Suppressor macrophage treated with lipopolysaccharide for 1 hour (primary cell): ENCODE measurements around the gene SEC31B.

ENCODE experiments used
- DNase-seq, 3 donors: peaks; one replicate each; pipeline ENCODE4 v3.0.0-alpha.2; 2020 to 2022

The SEC31B gene

GRCh38 chr10:100490531-100490930, 29.1 kb downstream of the SEC31B start:
- no peak for DNase-seq

- DNase-seq: peak; percentile 41 to 70 (median 58)
Measured at GRCh38 chr10:100489396-100489795, 30.3 kb downstream of the SEC31B start.

GRCh38 chr10:100487529-100487928, 32.1 kb downstream of the SEC31B start:
- no peak for DNase-seq

GRCh38 chr10:100485801-100486495, 33.7 kb downstream of the SEC31B start:
- no peak for DNase-seq

- DNase-seq: no peak
Measured at GRCh38 chr10:100485366-100485765, 34.3 kb downstream of the SEC31B start.

GRCh38 chr10:100483876-100484666, 35.6 kb downstream of the SEC31B start:
- DNase-seq: no peak

- no peak for DNase-seq
Measured at GRCh38 chr10:100482834-100483185, 36.9 kb downstream of the SEC31B start.

- DNase-seq: peak; percentile 70 to 86 (median 74)
Measured at GRCh38 chr10:100482181-100482833, 37.4 kb downstream of the SEC31B start.

- DNase-seq: peak; percentile 87 to 94 (median 91)
Measured at GRCh38 chr10:100481462-100482081, 38.1 kb downstream of the SEC31B start.

GRCh38 chr10:100480002-100480401, 39.7 kb downstream of the SEC31B start:
- DNase-seq: no peak

- DNase-seq: no peak
Measured at GRCh38 chr10:100479037-100479436, 40.6 kb downstream of the SEC31B start.

- DNase-seq: no peak
Measured at GRCh38 chr10:100477970-100478369, 41.7 kb downstream of the SEC31B start.

- no peak for DNase-seq
Measured at GRCh38 chr10:100470367-100470766, 49.3 kb downstream of the SEC31B start.

GRCh38 chr10:100469756-100470155, 49.9 kb downstream of the SEC31B start:
- peak in 1 of 3 donors; percentile 16 for DNase-seq

- peak in 1 of 3 donors; percentile 16 for DNase-seq
Measured at GRCh38 chr10:100468978-100469377, 50.7 kb downstream of the SEC31B start.

GRCh38 chr10:100468322-100468721, 51.3 kb downstream of the SEC31B start:
- no peak for DNase-seq

- no peak for DNase-seq
Measured at GRCh38 chr10:100462709-100463108, 57.0 kb downstream of the SEC31B start, which contains the start of gene WNT8B. TSS of gene WNT8B (plus strand) at chr10:100463009. CDS start at chr10:100463169, 160 bp downstream.

GRCh38 chr10:100448951-100449350, 70.7 kb downstream of the SEC31B start:
- DNase-seq: peak; percentile 33 to 64 (median 56)

- no peak for DNase-seq
Measured at GRCh38 chr10:100447663-100448062, 72.0 kb downstream of the SEC31B start.

GRCh38 chr10:100446130-100446761, 73.4 kb downstream of the SEC31B start:
- peak in 1 of 3 donors; percentile 13 for DNase-seq

- no peak for DNase-seq
Measured at GRCh38 chr10:100442548-100442947, 77.1 kb downstream of the SEC31B start.

- DNase-seq: no peak
Measured at GRCh38 chr10:100438674-100439315, 80.9 kb downstream of the SEC31B start.
